T-helper 22 cell (primary cell): Measurements from ENCODE around the gene FKBP6.
"Not testable (repeated sequence)": the region's sequence is repeated elsewhere in the genome, so short reads cannot be mapped to it uniquely, and the experiment has no call there.

Source experiments
- DNase-seq: peaks from one replicate; pipeline ENCODE4 v3.0.0-alpha.2; 2020; ENCODE audit warnings: low read depth

Gene FKBP6

DNA sequence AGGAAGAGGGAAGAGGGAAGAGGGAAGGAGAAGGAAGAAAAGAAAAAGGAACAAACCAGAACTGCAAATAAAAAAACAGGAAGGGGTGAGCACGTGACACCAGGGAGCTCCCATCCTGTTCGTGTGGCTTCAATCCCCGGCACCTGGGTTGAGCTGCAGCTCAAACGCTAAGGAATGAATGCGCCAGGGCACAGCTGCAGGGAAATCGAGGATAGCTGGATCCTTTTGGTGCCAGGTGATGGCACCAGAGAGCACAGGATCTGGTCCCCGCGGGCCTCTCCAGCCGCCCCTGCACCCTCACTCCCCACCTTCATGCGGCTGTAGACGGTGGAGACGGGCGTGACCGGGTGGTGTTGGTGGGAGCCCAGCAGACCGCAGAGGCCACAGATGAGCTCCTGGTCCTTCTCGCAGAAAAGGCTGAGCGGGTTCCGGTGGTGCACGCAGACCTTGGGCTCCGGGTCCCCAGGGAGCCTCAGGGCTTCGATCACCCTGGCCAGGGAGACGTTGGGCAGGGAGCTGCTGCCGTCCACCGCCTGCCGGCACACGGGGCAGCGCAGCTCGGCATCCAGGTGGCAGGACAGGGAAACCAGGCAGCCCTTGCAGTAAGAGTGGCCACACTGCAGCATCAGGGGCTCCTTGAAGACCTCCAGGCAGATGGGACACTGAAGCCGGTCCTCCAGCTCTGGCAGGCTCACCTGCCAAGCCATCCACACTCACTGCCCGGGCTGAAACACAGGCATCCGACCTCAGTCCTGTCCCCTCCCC, 3.7 kb upstream of the FKBP6 start:
- not testable (repeated sequence) for DNase-seq

DNA sequence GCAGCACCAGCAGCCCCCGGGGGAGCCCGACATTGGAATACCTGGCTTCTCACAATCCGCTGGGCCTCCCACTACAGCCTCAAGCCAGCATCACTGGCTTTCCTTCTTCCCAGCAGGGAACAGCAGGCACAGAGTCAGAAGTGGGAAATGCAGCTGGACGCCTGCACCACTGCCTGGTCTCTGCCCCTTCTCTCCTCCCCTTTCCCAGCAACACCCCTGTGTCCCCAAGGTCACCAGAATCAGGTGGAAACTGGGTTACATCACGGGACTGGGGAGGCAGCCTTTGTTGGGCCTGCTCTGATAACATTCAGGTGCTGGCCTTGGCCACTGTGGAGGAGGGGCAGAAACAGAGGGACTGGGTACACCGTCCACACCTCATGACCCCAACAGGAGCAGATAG, 2.5 kb upstream of the FKBP6 start:
- not testable (repeated sequence) for DNase-seq

DNA sequence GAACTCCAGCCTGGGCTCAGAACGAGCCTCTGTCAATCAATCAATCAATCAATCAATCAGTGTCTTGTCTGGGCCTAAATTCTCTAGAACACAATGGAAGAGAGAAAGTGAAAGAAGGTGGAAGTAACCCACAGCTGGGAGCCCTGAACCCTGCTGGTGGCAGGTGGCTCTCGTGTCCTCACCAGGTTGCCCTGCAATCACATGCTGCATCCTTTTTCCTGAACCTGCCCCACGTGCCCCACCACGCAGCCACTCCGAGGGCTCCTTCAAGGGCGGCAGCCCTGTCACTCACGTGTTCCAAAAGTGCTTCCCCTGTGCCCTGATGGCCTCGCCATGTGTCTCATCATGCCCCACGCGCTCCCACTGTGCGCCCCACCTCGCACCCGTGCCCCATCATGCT, 512 bp upstream of the FKBP6 start:
- not testable (repeated sequence) for DNase-seq

DNA sequence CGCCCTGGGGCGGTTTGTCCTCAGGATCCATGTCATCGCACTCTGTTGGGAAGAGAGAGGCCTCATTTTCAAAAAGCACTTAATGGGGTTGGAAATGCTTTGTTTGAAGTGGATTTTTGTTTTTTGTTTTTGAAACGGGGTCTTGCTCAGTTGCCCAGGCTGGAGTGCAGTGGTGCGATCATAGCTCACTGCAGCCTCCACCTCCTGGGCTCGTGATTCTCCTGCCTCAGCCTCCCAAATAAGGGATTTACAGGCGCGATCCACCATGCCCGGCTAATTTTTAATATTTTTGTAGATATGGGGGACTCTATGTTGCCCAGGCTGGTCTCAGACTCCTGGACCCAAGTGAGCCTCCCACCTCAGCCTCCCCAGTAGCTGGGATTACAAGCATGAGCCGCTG, 735 bp downstream of the FKBP6 start:
- no peak for DNase-seq

DNA sequence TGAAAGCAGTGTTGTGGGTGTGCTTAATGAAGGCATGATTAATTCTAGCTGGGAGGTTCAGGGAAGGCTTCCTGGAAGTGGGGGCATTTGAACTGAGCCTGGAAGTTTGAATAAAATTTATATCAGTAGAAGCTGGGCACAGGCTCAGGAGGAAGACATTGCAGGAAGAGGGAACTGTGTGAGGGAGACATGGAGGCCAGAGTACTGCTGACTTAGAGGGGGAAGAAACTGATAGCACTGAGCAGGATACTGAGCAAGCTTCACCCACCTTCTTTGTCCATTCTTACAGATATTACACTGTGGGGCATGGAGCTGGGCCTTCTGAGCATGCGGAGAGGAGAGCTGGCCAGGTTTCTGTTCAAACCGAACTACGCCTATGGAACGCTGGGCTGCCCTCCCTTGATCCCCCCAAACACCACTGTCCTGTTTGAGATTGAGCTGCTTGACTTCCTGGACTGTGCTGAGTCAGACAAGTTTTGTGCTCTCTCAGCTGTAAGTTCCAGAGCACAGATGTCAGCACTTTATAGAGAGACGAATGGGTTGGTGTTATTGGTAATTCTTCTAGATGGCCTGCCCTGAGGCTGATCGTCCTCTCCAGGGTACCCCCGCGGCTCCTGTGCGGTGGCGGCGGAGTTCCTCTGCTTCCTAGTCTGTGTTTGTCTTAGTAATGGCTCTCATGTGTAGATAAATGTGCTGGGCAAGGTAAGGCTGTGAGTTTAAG, 2.1 kb downstream of the FKBP6 start:
- no peak for DNase-seq

DNA sequence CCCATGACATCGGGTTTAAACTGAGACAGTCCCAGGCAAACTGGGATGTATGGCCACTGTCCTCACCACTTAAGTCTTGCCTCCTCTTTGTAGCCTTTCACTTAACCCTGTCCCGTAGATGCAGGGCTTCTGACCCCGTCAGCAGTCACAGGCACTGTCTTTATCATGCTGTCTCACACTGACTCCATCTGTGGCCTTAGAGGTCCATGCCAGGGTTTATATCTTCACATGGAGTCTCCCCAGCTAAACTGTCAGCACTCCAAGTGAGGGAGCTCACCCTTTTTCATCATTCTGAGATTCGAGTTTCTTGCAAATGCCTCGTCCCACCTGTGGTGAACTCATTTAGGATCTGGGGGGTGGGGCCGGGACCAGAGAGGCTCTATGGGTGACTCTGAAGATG, 2.8 kb downstream of the FKBP6 start:
- DNase-seq: no peak

DNA sequence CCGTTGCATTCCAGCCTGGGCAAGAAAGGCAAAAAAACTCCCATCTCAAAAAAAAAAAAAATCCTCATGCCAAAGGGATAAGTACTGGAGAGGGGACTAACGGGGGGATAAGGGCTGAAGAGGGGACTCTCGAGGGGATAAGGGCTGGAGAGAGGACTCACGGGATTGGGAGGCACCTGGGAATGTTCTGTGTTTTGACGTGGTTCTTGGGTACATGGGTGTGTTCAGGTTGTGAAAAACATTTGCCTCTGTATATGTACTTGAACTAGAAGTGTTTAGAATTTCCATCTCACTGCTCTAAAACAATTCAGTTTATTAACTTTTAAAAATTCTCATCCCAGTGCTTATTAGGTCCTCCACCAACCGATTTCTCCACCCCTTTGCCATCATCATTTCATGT, 4.5 kb downstream of the FKBP6 start:
- DNase-seq: no peak

DNA sequence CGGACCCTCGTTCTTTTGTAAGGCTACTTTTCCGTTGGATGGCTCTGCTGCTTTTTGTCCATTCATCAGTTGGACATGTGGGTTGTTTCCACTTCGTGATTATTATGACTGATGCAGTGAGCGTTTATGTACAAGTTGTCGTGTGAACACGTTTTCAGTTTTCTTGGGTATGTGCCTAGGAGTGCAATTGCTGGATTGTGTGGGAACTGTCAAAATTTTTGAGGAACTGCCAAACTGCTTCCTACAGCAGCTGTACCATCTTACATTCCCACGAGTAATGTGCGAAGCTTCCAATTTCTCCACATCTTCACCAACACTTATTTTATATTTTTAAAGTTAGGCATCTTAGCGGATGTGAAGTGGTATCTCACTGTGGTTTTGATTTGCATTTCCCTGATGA, 10.4 kb downstream of the FKBP6 start:
- no peak for DNase-seq

DNA sequence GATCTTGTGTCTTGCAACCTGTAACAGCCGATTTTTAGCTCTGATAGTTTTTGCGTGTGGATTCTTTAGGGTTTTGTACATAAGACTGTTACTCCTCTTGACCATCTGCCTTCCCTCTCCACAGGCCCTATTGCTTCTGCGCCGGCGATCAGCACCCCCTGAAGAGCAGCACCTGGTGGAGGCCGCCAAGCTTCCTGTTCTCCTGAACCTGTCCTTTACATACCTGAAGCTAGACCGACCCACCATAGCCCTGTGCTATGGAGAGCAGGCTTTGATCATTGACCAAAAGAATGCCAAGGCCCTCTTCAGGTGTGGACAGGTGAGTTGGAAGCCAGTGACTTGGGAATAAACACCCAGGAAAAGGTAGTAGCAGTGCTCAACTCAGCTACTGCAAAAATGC, 12.6 kb downstream of the FKBP6 start:
- DNase-seq: no peak

DNA sequence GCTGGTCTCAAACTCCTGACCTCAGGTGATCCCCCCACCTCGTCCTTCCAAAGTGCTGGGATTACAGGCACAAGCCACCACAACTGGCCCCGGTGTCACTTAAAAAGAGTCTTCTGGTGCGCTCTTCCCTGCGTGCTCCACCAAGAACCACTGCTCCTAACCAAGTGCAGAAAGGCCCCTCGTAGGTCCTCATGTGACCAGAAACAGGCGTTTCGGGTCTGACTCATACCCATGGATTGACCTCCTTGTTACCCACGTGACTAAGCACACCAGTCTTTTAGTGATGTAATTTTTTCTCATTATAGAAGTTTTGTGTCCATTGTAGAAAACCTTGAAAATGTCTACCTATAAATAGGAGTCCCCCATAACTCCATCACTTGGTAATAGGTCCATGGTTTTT, 13.9 kb downstream of the FKBP6 start:
- DNase-seq: no peak

DNA sequence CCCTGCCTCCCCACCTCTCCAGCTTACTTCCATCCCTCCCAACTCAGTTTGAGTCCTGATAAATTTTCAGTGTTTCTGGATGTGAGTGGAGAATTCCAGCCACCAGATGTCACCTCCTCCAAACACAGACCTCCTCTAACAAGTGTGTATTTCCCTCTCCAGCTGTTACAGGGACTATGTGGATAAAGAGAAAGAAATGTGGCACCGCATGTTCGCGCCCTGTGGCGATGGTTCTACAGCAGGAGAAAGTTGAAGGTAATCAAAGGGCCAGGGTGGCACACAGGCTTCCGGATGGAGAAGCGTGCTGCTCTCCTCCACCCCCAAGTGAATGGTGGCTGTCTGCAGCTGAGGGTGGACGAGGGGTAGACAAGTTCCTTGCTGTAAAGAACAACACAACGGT, 14.7 kb downstream of the FKBP6 start:
- no peak for DNase-seq

DNA sequence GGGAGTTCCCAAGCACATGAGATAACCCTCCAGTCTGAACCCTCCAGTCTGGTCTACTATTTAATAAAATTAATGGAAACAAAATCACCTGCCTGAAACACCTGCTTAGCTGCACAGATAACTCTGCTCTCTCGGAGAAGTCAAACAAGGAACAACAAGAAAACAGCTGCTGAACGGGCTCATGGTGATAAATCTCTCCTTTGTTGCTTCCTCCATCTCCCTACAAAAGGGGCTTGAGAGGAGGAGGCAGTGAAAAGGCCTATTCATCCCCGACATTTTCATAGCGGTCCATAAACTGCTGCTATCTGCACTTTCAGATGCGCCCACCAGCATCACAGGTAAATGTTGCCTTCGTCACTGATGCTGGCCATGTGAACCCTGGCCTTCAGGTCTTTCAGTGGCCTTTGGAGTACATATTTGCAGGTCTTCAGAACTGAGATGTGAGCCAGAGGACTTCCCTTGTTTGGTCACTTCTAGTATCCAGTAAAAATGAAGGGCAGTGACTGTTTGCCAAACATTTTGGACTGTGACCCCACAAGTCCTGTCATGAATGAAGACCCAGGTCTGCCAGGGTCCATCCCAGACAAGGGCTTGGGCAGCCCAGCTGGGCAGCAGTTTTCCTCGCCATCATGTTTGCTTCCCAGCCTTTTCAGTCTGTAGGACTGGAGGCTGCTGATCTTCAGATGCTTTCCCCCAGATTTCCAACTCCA, 15.9 kb downstream of the FKBP6 start:
- no peak for DNase-seq

DNA sequence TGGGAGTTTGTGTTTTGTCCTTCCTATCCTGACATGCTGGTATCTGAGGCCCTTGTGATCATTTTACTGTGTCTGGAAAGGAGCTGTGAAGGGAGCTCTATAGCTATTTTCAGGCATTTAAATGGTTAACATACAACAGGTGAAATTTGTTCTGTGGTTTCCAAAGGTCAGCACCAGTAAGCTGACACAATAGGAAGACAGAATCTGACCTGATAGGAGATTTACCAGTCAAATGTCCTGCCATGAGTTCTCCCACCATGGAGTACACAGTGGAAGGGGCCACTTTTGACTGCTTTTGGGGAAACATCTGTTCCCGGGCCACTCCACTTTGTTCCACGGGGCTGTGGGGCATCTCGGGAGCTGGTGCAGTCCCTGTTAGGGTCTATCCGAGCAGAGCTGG, 17.6 kb downstream of the FKBP6 start:
- no peak for DNase-seq

DNA sequence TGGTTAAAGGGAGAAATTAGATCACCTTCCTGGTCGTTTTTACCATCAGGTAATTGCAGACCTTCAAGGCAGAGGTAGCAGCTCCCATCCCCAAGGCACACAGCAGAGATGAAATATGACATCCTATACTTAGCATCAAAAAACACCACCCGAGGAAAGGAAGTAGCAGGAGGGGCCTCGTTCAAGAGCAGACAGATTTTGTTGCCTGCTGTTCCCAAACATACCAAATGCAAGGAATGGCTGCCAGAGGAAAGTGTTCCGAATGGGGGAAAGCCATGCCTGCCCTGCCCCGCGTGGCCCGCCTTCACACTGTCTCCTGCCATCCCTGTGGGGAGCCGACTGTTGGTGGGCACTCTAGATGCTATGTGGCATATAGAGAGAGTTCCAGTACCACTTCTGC, 18.0 kb downstream of the FKBP6 start:
- DNase-seq: no peak

DNA sequence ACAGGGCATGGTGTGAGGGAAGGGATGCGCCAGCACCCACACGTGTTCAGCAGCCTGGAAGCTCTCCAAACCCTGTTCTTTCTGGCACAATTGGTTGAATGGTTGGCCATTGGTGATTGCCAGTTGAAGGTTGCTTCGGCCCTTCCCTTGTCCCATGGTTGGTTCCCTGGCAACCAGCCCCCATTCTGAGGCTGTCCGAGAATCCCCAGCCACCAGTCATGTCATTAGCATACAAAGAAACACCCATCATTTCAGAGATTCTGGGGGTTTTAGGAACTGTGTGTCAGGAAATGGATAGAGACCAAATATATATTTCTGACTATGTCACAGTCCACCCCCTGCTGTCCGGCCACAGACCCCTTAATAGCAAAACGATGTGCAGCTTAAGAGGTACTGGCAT, 21.8 kb downstream of the FKBP6 start:
- no peak for DNase-seq

DNA sequence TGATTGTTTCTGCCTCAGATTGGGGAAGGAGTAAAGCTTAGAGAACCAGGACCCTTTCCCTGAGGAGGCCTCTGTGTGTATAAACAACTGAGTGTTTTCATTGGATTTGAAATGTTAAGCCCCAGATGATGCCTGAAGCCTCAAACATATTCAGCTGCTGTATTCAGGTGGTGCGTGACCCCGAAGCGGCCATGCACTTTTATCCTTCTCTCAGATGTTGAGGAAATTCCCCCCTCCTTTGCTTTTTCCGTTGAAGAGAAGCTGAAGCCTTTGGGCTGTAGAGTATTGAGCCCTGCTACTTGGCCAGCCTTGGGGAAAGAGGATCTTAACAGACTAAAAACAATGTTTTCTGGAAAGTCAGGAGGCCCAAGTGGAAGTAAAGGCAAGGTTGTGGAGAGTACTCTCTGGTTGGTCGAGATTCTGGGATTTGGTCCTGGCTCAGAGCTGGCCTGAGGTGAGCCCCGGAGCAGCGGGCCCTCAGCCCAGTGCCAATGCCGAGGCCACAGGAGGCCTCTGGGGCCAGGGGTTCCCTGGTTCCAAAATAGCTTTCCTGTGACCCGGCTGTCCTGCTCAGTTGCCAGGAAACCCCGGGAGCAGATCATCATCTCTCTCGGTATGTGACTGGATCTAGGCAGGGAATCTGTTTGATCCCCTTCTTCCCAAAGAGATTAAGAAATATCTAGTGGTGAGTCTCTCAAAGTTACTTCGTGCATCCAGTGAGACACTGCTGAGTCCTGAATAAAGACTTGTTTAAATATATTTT, 22.5 kb downstream of the FKBP6 start:
- DNase-seq: no peak

DNA sequence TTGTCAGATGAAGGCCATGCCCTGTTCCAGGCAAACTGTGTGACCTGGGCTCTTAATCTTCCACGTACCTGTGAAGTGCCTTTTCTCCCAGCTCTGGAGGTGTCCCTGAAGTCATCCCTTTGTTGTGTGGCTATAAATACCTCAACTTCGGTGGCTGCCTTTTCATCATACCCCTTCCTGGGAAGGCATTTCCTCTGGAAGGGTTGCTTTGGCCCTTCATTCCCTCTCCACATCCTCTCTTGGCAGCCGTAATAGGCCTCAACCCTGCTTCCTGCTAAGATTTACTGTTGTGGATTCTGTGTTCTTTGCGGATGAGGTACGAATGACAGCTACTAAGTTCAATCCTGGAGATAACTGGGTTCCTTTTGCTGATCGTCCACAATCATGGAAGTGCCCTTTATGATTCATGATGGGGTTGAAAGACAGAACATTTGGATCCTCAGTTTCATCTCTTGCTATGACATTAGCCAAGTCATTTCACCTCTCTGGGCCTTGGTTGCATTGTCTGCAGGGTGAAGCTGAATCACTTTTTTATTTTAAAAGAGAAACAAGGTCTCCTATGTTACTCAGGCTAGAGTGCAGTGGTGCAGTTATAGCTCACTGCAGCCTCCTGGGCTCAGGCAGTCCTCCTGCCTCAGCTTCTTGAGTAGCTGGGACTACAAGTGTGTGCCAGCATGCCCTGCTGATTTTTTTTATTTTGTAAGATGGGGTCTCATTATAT, 23.6 kb downstream of the FKBP6 start:
- DNase-seq: no peak

DNA sequence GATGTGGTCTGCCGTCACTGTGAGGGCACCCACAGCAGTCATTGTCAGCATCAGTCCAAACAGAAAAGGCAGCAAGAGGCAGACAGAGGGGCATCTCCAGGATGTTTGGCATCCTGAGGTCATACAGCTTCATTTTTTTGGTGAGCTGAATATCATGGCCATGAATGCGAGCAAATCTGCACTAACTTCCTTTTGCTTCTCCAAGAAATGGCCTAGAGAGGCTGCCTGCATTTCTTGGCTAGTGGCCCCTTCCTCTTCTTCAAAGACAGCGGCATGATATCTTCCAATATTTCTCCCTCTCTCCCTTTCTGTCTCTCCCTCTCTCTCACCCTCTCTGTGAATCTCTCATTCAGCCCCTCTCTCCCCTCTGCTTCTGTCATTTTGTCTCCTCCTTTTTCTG, 24.8 kb downstream of the FKBP6 start:
- DNase-seq: no peak

DNA sequence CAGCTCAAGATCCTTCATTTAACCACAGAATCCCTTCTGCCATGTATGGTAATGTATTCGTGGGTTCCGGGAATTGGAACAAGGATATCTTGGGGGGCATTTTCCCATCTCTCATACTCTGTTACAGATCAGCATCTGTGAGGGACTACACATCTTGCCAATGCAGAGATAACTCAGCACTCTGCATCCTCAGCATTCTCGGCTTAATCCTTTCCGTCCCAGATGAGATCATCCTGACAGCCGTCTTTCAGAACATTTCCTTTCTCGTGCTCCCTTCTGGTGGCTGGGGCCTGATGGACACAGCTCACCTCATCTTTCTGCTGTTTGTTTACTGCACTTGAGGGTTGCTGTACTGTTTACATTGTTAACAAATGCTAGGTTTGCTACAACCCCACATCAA, 25.3 kb downstream of the FKBP6 start:
- no peak for DNase-seq

DNA sequence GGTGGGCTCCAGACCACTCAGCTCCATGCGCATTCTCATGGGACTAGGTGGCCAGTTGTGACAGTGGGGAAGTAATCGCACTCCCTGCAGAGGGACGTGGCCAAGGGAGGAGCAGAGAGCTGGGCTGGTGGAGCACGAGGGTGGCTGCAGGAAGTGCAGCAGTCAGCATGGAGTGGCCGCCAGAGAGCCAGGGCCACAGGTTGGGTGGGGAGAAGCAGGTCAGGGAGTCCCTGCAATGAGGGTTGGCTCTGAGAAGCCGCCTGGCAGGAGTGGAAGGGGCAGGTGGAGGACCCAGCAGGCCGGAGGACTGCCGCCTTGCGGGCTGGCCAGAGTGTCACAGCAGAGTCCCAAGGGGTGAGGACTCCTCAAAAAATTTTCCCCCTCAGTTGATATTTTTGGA, 26.2 kb downstream of the FKBP6 start:
- no peak for DNase-seq

DNA sequence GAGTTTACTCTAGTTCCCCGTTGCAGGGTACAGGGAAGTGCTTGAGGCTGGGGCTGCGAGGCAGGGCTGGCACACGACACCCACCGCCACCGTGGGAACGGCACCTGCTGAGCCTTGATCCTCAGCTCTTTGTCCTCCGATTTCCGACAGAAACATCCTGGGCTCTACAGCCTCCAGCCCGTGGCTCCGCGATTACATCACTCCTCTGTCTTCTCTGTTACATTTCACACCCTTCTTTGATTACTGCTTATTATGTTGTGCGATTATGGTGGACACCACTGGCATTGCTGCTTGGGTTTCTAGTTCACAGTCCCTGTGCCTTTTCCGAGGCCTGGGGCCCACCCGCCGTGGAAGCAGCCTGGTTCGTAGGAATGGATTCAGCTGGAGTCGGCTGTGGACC, 26.9 kb downstream of the FKBP6 start:
- no peak for DNase-seq

DNA sequence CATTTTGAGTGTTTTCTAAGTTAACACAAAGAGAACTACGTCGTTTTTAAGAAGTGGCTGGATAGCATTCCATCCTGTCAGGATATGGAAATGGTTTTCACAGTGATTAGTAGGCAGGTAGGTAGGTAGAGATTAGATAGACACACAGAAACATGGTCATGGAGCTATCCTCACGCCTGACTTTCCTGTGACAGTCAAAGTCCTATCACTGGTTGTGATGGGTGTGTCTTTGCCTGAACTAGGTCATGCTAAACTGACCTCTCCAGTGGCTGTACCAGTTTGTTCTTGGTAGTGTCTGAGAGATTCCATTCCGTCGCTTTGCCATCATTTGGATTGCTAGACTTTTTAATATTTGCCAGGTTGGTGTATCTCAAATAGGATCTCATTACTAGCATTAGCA, 28.2 kb downstream of the FKBP6 start:
- no peak for DNase-seq
